Nephron (organoid): ENCODE data around the gene ANKRD13B.

Source experiments
- H3K27ac Mint-ChIP-seq, 3 experiments: 2 replicates each; pipeline ENCODE4 v1.8.0; 2020; ENCODE audit warnings: mixed read lengths in 3 of 3, mild to moderate bottlenecking in 2 of 3, moderate library complexity in 1 of 3
- H3K27me3 Mint-ChIP-seq: 2 replicates; pipeline ENCODE4 v1.8.0; 2021; ENCODE audit warnings: low read depth, mild to moderate bottlenecking, moderate library complexity, mixed read lengths
- H3K36me3 Mint-ChIP-seq: 2 replicates; pipeline ENCODE4 v1.8.0; 2020; ENCODE audit warnings: low read depth, mixed read lengths
- H3K4me1 Mint-ChIP-seq: 2 replicates; pipeline ENCODE4 v1.8.0; 2020; ENCODE audit warnings: mixed read lengths
- H3K4me3 Mint-ChIP-seq, 3 experiments: 2 replicates each; pipeline ENCODE4 v1.8.0; 2020; ENCODE audit warnings: mild to moderate bottlenecking in 3 of 3, mixed read lengths in 3 of 3, moderate library complexity in 2 of 3
- H3K9me3 Mint-ChIP-seq: 2 replicates; pipeline ENCODE4 v1.8.0; 2020; ENCODE audit warnings: mixed read lengths
- CTCF ChIP-seq, 3 experiments: fragments of 200-600 bp; sonication (generic); IDR thresholded peaks; one replicate each; pipeline ENCODE4 v1.5.0; 2021; ENCODE audit warnings: antibody characterized with exemption in 3 of 3; ENCODE audit not compliant: unreplicated experiment in 3 of 3

Gene ANKRD13B

GRCh38 chr17:29592850-29593551 is at the start of gene ANKRD13B:
Gene ANKRD13B, plus strand, starts transcription at chr17:29593132. Its CDS starts 490 bp downstream, at chr17:29593622.
- H3K9me3 Mint-ChIP-seq = no peaks in the 10 kb centered on the region
- TF ChIP-seq CTCF (IDR thresholded peaks at IDR 0.05; ENCODE audit: unreplicated experiment in 3 of 3) = no peak

GRCh38 chr17:29544066-29544465 is 48.9 kb upstream of the ANKRD13B start:
- H3K4me1 Mint-ChIP-seq = peaks cover 10% of the 10 kb centered on the region
- H3K4me3 Mint-ChIP-seq = no peak overlapping the region
- no peak overlapping the region for H3K27ac Mint-ChIP-seq
- H3K27me3 Mint-ChIP-seq = no peaks in the 10 kb centered on the region
- no peaks in the 10 kb centered on the region for H3K9me3 Mint-ChIP-seq
- peaks cover 53% of the 10 kb centered on the region for H3K36me3 Mint-ChIP-seq
- no peak for TF ChIP-seq CTCF (IDR thresholded peaks at IDR 0.05; ENCODE audit: unreplicated experiment in 3 of 3)

More at GRCh38 chr17:29592850-29593551, at the start of gene ANKRD13B:
- no peaks in the 10 kb centered on the region for H3K27me3 Mint-ChIP-seq
- peaks cover 49% of the 10 kb centered on the region for H3K4me1 Mint-ChIP-seq
- peak within 1 kb of the TSS; percentile 82 to 94 (median 92) for H3K4me3 Mint-ChIP-seq
- H3K36me3 Mint-ChIP-seq = no peaks in the 10 kb centered on the region
- H3K27ac Mint-ChIP-seq = peak within 1 kb of the TSS; percentile 87 to 96 (median 93)

- TF ChIP-seq CTCF (IDR thresholded peaks at IDR 0.05; ENCODE audit: unreplicated experiment in 3 of 3) = no peak
- H3K27me3 Mint-ChIP-seq = no peaks in the 10 kb centered on the region
- H3K36me3 Mint-ChIP-seq = peaks cover 41% of the 10 kb centered on the region
- H3K4me1 Mint-ChIP-seq = peaks cover 24% of the 10 kb centered on the region
- no peaks in the 10 kb centered on the region for H3K9me3 Mint-ChIP-seq
- no peak overlapping the region for H3K27ac Mint-ChIP-seq
- no peak overlapping the region for H3K4me3 Mint-ChIP-seq
These were observed 46.8 kb upstream of the ANKRD13B start for GRCh38 chr17:29546085-29546484.

GRCh38 chr17:29546830-29547229 is 46.1 kb upstream of the ANKRD13B start:
- no peak for TF ChIP-seq CTCF (IDR thresholded peaks at IDR 0.05; ENCODE audit: unreplicated experiment in 3 of 3)
- Mint-ChIP-seq H3K4me1 (peaks cover 24% of the 10 kb centered on the region), H3K27me3 (no peaks in the 10 kb centered on the region), H3K36me3 (peaks cover 41% of the 10 kb centered on the region), H3K27ac (peak overlapping the region in 1 of 3 experiments; percentile 45), H3K4me3 (no peak overlapping the region), H3K9me3 (no peaks in the 10 kb centered on the region)

- H3K36me3 Mint-ChIP-seq = peaks cover 20% of the 10 kb centered on the region
- no peak overlapping the region for H3K4me3 Mint-ChIP-seq
These were observed 43.6 kb upstream of the ANKRD13B start for GRCh38 chr17:29549177-29549923.

More at GRCh38 chr17:29549177-29549923, 43.6 kb upstream of the ANKRD13B start:
- peak overlapping the region in 2 of 3 experiments; percentile 29 for H3K27ac Mint-ChIP-seq
- H3K27me3 Mint-ChIP-seq = no peaks in the 10 kb centered on the region
- TF ChIP-seq CTCF (IDR thresholded peaks at IDR 0.05; ENCODE audit: unreplicated experiment in 3 of 3) = no peak
- peaks cover 24% of the 10 kb centered on the region for H3K4me1 Mint-ChIP-seq
- H3K9me3 Mint-ChIP-seq = no peaks in the 10 kb centered on the region
